ENCODE measurements around the gene CPLX1.

CPLX1 gene

DNA sequence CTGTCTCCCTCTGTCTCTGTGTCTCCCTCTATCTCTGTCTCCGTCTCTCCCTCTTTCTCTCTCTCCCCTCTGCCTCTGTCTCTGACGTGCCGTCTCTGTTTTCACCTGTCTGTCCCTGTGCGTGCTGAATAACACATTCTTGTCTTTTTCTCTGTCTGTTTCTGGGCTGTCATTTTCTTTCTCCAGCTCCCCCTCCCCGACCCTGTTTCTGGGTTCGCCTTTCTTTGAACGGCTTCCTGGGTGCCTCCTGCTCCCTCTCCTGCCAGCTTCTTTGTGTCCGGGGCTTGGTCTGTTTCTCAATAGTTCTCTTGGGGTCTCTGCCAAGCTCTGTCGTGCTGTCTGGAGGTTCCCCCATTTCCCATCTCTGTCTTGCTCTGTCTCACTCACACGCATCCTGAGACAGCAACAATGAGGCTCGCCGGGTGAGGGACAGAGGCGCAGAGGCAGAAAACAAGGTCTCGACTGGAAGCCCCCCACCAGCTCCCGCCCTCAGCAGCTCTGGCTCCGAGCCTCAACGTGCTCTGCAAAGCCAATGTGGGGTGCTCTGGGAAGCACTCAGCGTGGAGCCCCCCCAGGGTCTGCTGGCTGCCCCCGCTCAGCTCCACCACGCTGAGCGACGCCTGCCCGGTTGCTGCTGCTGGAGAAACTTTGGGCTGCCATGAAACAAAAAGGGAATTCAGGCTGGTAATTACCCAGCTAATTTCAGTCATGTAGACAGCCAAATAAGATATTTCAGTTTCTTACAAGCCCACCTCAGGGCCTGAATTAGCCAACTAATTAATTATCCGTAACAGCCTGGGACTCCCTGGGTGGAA is 3.4 kb downstream of the CPLX1 start:
- DNase-seq (ENCODE audit: low read depth), result no peak
- no peak overlapping the region for H3K4me3 ChIP-seq (ENCODE audit: low read depth, low read length)
- TF ChIP-seq, protein P1, sequence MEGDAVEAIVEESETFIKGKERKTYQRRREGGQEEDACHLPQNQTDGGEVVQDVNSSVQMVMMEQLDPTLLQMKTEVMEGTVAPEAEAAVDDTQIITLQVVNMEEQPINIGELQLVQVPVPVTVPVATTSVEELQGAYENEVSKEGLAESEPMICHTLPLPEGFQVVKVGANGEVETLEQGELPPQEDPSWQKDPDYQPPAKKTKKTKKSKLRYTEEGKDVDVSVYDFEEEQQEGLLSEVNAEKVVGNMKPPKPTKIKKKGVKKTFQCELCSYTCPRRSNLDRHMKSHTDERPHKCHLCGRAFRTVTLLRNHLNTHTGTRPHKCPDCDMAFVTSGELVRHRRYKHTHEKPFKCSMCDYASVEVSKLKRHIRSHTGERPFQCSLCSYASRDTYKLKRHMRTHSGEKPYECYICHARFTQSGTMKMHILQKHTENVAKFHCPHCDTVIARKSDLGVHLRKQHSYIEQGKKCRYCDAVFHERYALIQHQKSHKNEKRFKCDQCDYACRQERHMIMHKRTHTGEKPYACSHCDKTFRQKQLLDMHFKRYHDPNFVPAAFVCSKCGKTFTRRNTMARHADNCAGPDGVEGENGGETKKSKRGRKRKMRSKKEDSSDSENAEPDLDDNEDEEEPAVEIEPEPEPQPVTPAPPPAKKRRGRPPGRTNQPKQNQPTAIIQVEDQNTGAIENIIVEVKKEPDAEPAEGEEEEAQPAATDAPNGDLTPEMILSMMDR (IDR thresholded peaks at IDR 0.05; ENCODE audit: insufficient read depth, low read depth, low read length, missing control alignments), result no peak

GRCh38 chr4:821631-822030 is 4.3 kb downstream of the CPLX1 start:
- no peak for DNase-seq (ENCODE audit: low read depth)
- TF ChIP-seq, protein P1 (IDR thresholded peaks at IDR 0.05; ENCODE audit: insufficient read depth, low read depth, low read length, missing control alignments), result no peak
- no peak overlapping the region for H3K4me3 ChIP-seq (ENCODE audit: low read depth, low read length)

- TF ChIP-seq, protein P1 (IDR thresholded peaks at IDR 0.05; ENCODE audit: insufficient read depth, low read depth, low read length, missing control alignments), result no peak
- DNase-seq (ENCODE audit: low read depth), result no peak
- H3K4me3 ChIP-seq (ENCODE audit: low read depth, low read length), result no peak overlapping the region
Observed at GRCh38 chr4:821181-821591, 4.7 kb downstream of the CPLX1 start.

DNA sequence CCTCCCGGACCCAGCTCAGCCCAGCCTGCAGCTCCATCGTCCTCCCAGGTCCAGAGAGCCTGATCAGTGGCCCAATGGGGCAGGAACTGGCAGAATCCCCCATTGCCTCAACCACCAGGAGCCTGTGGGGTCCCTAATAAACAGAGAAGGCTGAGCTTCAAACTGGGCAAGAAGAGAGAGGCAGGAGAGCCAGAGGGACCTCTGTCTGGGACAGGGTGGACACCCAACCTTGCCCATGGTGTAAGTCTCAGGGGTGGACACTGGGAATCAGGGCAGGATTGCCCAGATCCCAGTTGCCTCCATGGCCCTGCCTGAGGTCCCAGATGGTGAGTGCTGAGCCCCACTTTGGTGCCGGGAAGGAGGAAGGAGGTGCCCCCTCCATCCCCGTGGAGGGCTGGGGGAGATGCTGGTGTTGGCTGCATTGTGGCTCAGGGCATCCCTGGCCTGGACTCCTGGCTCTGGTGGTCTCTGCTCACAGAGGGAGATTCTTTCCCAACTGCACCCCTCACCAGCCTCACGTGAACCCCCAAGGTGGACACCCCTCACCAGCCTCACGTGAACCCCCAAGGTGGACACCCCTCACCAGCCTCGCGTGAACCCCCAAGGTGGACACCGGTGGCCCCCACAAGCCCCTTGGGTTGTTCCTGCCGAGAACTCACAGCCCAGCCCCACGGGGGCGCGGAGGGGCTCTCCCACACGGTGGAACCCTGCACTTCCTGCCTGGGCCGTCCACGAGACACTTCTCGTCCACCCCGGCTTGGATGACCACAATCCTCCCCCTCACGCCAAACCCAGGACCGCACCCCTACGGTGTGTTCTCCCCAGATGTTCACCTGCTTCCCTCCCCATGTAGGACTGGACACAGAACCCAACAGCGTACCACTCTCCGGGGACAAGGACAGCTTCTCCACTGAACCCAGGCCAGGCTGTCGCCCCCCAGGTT is 5.4 kb downstream of the CPLX1 start:
- no peak for DNase-seq (ENCODE audit: low read depth)
- TF ChIP-seq, protein P1 (IDR thresholded peaks at IDR 0.05; ENCODE audit: insufficient read depth, low read depth, low read length, missing control alignments), result no peak
- H3K4me3 ChIP-seq (ENCODE audit: low read depth, low read length), result no peak overlapping the region

DNA sequence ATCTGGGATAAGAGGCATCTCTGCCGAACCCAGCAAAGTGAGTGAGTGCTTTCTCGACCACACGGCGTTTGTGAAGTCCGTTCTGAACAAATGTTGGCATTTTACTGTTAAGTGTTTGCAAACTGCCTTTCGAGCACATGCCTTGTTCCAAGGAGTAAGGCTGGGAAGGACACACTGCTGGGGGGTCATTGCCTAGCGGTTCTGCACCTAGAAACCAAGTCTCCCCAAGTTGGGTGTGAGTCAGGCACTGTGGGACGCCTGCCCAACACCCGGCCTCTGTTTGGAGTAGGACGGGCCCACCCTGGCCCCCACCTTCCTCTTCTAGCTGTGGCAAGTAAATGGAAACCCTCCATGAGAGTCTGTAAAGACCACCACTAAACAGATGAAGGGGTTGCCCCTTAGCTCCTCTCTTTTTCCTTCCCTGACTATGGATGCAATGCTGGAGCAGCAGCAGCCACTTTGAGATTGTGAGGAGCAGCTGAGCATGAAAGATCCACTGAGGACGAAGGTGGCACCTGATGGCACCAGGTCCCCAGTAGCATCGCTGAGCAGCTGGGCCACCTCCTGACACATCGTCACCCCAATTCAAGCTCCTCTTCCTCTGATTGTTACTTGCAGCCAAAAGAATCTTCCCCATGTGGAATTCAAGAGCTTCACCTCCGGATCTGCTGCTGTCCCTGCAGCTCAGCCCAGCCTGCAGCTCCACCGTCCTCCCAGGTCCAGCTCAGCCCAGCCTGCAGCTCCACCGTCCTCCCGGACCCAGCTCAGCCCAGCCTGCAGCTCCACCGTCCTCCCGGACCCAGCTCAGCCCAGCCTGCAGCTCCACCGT is 6.3 kb downstream of the CPLX1 start:
- DNase-seq (ENCODE audit: low read depth), result no peak
- TF ChIP-seq, protein P1 (IDR thresholded peaks at IDR 0.05; ENCODE audit: insufficient read depth, low read depth, low read length, missing control alignments), result no peak

DNA sequence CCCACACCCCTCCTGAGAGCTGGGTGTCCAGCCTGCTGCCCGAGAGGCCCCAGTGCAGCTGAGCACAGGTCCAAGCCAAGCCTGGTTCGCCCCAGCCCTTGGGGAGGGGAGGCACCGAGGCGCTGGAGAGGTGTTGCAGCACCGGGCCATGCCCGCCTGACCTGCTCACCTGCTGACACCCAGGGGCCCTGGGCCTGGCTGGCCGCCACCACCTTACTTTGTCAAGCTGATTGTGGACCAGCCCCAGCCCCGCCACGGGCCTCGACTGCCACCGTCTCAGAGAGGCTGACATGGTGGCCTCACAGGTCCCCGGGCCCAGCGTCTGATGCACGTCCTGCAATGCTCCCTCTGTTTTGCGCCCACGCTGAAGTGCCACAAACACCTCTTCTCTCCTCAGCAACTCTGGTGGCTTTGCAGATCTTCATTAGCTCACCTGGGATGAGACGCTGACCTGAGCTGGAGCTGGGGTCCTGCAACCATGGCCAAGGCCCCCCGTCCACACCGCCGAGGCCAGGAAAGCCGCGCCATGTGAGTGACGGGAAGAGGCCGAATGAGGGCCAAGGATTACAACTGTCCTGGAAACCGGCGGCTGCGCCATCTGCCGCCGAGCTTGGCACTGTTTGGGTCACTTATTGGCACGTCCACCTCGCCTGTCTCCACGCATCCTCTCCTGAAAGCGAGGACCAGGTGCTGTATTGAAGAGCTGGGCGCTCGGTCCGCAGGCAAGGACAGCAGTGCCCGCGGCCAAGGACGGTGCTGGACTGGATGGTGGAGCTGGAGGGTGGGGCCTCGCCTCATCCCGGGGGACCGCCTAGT is 7.6 kb downstream of the CPLX1 start:
- H3K4me3 ChIP-seq (ENCODE audit: low read depth, low read length), result no peak overlapping the region
- TF ChIP-seq, protein P1 (IDR thresholded peaks at IDR 0.05; ENCODE audit: insufficient read depth, low read depth, low read length, missing control alignments), result no peak
- DNase-seq (ENCODE audit: low read depth), result no peak

More for the DNA sequence above, 6.3 kb downstream of the CPLX1 start:
- no peak overlapping the region for H3K4me3 ChIP-seq (ENCODE audit: low read depth, low read length)
